NB4 (cell line): ENCODE measurements around the gene FAM193B.

Source experiments
- DNase-seq: peaks from one replicate; pipeline ENCODE4 v3.0.0; 2010; ENCODE audit warnings: low read depth
- H3K4me3 ChIP-seq: one replicate; pipeline ENCODE4 v1.5.1; 2011; ENCODE audit warnings: mild to moderate bottlenecking, low read depth, low read length, moderate library complexity
- CTCF ChIP-seq: IDR thresholded peaks from one replicate; pipeline ENCODE4 v1.5.1; 2012; ENCODE audit warnings: low read depth, low read length
- MAX ChIP-seq: IDR thresholded peaks from 2 replicates; pipeline ENCODE4 v1.6.1; 2011; ENCODE audit warnings: low read depth, low read length
- MYC ChIP-seq: IDR thresholded peaks from 2 replicates; pipeline ENCODE4 v1.6.1; 2011; ENCODE audit warnings: low read depth, low read length
- POLR2A ChIP-seq: IDR thresholded peaks from 2 replicates; pipeline ENCODE4 v1.6.1; 2011; ENCODE audit warnings: mild to moderate bottlenecking; ENCODE audit not compliant: insufficient read length; ENCODE audit errors: extremely low read depth

Gene FAM193B

GRCh38 chr5:177595026-177595585, 40.7 kb upstream of the FAM193B start:
- no peak overlapping the region for H3K4me3 ChIP-seq
- no peak for DNase-seq
- TF ChIP-seq CTCF (no peak), POLR2A (no peak)

GRCh38 chr5:177594071-177594470, 39.7 kb upstream of the FAM193B start:
- H3K4me3 ChIP-seq: no peak overlapping the region
- TF ChIP-seq MYC: no peak
- no peak for TF ChIP-seq MAX
- TF ChIP-seq POLR2A: no peak
- TF ChIP-seq CTCF: no peak
- DNase-seq: no peak

GRCh38 chr5:177593511-177593910, 39.1 kb upstream of the FAM193B start:
- peak overlapping the region; percentile 79 for H3K4me3 ChIP-seq
- TF ChIP-seq CTCF: no peak
- no peak for TF ChIP-seq POLR2A
- no peak for TF ChIP-seq MYC
- DNase-seq: no peak

- no peak for DNase-seq
- peak overlapping the region; percentile 79 for H3K4me3 ChIP-seq
- TF ChIP-seq POLR2A (no peak), CTCF (no peak), MYC (no peak), MAX (no peak)
Observed at GRCh38 chr5:177592905-177593304, 38.5 kb upstream of the FAM193B start.

- TF ChIP-seq MAX (0 out of 2 replicates have a peak, but pooled peaks have one; percentile 28), MYC (peak; percentile 73; the same call in 1 of the 2 replicates), POLR2A (peak; percentile 95), CTCF (no peak)
- DNase-seq: peak; percentile 87
- H3K4me3 ChIP-seq: peak within 1 kb of the TSS; percentile 79
Observed at GRCh38 chr5:177592010-177592834, 37.9 kb upstream of the FAM193B start, which contains the start of gene TMED9. Gene TMED9, plus strand, starts transcription at chr5:177592203. Its CDS starts 12 bp downstream, at chr5:177592215.

GRCh38 chr5:177591690-177592009, 37.3 kb upstream of the FAM193B start:
- no peak for DNase-seq
- peak overlapping the region; percentile 57 for H3K4me3 ChIP-seq
- TF ChIP-seq MYC: no peak
- TF ChIP-seq POLR2A: no peak
- no peak for TF ChIP-seq MAX
- TF ChIP-seq CTCF: no peak
